ENCODE measurements around the gene GON4L.

Gene GON4L

DNA sequence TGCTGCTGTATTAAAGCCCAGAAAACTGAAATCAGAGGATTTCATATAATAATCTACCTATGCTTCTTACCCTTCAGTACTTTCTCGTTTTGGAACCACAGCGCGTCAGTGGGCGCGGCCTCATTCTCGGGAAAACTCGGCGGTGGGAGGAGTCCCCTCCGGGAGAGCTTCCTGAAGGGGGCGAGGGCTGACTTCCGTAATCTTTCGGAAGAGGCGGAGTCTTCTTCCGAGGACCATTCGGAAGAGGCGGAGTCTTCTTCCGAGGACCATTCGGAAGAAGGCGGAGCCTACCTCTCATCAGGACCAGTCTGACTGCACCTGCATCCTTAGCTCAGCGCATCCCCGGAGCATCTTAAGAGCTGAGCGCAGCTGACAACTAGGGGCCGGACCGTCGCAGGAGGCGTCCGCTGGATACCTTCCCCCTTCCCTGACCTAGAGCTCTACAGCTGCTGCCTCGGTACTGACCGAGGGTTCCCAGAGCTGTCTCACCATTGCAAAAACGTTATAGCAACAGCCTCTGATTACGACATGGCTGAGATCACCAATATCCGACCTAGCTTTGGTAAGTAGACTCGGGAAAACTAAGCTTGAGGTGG is 2.3 kb upstream of the GON4L start, which contains the start of gene SYT11:
SYT11 (plus strand) TSS at position 334 of the 596 bp plus-strand sequence; CDS start at position 529, 195 bp downstream.
- peak; percentile 95 for DNase-seq
- H3K9ac ChIP-seq (ENCODE audit: low read length): peak within 1 kb of the TSS; percentile 97
- peak within 1 kb of the TSS in 1 of 2 experiments; percentile 74 for H3K14ac ChIP-seq (ENCODE audit: low read length in 2 of 2)
- peak within 1 kb of the TSS; percentile 15 to 86 for H3K4ac ChIP-seq (ENCODE audit: low read depth in 1 of 2, low read length in 2 of 2)
- H3K23ac ChIP-seq (ENCODE audit: low read length in 2 of 2): peak within 1 kb of the TSS in 1 of 2 experiments; percentile 32
- H4K8ac ChIP-seq (ENCODE audit: low read length): peak within 1 kb of the TSS; percentile 90
- H3K27ac ChIP-seq (ENCODE audit: low read length, poor library complexity, severe bottlenecking): peak within 1 kb of the TSS; percentile 62
- 13% methylated on average over 33 of the region's 33 CpGs for WGBS
- no peaks in the 10 kb centered on the region for H3K9me3 ChIP-seq (ENCODE audit: control insufficient read depth, low read length)
- H2AK5ac ChIP-seq (ENCODE audit: low read length, severe bottlenecking): peak within 1 kb of the TSS; percentile 33
- H3K79me1 ChIP-seq (replicated peaks; ENCODE audit: low read length, poor library complexity, severe bottlenecking): peaks cover 4% of the 10 kb centered on the region
- H3K36me3 ChIP-seq (ENCODE audit: control insufficient read depth in 1 of 2, insufficient read depth in 2 of 2, low read depth in 1 of 2, low read length in 2 of 2): peaks cover 3 to 16% of the 10 kb centered on the region in 2 experiments
- H2BK15ac ChIP-seq (ENCODE audit: low read depth, poor library complexity, severe bottlenecking): peak within 1 kb of the TSS; percentile 53
- no peaks in the 10 kb centered on the region for H3K27me3 ChIP-seq (ENCODE audit: control insufficient read depth in 1 of 2, insufficient read depth in 1 of 2, low read length in 2 of 2)
- peak within 1 kb of the TSS; percentile 38 to 83 for H3K4me3 ChIP-seq (ENCODE audit: insufficient read depth in 1 of 2, low read depth in 1 of 2, low read length in 2 of 2)
- peak within 1 kb of the TSS; percentile 76 for H2AFZ ChIP-seq (ENCODE audit: low read depth, low read length)
- H2BK5ac ChIP-seq (ENCODE audit: low read depth, low read length, poor library complexity, severe bottlenecking): no peak within 1 kb of the TSS
- H2BK120ac ChIP-seq (ENCODE audit: low read depth, low read length): no peak within 1 kb of the TSS
- H3K4me1 ChIP-seq (ENCODE audit: control insufficient read depth, insufficient read depth, low read depth, low read length): peaks cover 7% of the 10 kb centered on the region
- peak within 1 kb of the TSS in 1 of 2 experiments; percentile 61 for H2BK12ac ChIP-seq (ENCODE audit: low read length in 2 of 2)
- peak within 1 kb of the TSS; percentile 62 for H3K4me2 ChIP-seq (ENCODE audit: low read length, poor library complexity, severe bottlenecking)
- peak within 1 kb of the TSS; percentile 60 to 80 for H3K18ac ChIP-seq (ENCODE audit: low read depth in 1 of 2, low read length in 2 of 2)
- H4K91ac ChIP-seq (ENCODE audit: low read length): peak within 1 kb of the TSS; percentile 63

DNA sequence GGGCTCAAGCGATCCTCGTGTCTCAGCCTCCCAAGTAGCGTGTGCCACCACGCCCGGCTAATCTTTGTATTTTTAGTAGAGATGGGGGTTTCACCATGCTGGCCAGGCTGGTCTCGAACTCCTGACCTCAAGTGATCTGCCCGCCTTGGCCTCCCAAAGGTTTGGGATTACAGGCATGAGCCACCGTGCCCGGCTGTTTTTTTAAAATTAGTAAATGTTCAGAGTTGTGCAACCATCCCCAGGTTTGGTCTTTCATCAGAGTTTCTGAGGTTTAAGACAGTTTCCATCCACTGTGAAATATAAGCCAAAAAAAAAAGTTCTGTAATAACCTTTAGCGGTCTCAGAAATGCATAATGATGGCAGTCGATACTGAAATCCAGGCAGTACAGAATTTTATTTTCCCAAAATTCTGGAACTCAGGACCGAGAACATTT is 1.8 kb upstream of the GON4L start:
- WGBS: 86% methylated on average over 12 of the region's 12 CpGs
- Histone ChIP-seq H2BK5ac (ENCODE audit: low read depth, low read length, poor library complexity, severe bottlenecking) (no peak overlapping the region), H3K27me3 (ENCODE audit: control insufficient read depth in 1 of 2, insufficient read depth in 1 of 2, low read length in 2 of 2) (no peaks in the 10 kb centered on the region), H2BK15ac (ENCODE audit: low read depth, poor library complexity, severe bottlenecking) (no peak overlapping the region), H4K8ac (ENCODE audit: low read length) (peak overlapping the region; percentile 54), H2BK120ac (ENCODE audit: low read depth, low read length) (no peak overlapping the region), H3K9me3 (ENCODE audit: control insufficient read depth, low read length) (no peaks in the 10 kb centered on the region), H3K27ac (ENCODE audit: low read length, poor library complexity, severe bottlenecking) (peak overlapping the region; percentile 62), H3K18ac (ENCODE audit: low read depth in 1 of 2, low read length in 2 of 2) (no peak overlapping the region), H2AK5ac (ENCODE audit: low read length, severe bottlenecking) (no peak overlapping the region), H2BK12ac (ENCODE audit: low read length in 2 of 2) (no peak overlapping the region), H3K9ac (ENCODE audit: low read length) (peak overlapping the region; percentile 90), H3K4ac (ENCODE audit: low read depth in 1 of 2, low read length in 2 of 2) (no peak overlapping the region), H3K23ac (ENCODE audit: low read length in 2 of 2) (no peak overlapping the region), H2AFZ (ENCODE audit: low read depth, low read length) (no peak overlapping the region), H3K79me1 (replicated peaks; ENCODE audit: low read length, poor library complexity, severe bottlenecking) (peaks cover 4% of the 10 kb centered on the region), H3K14ac (ENCODE audit: low read length in 2 of 2) (no peak overlapping the region), H3K4me3 (ENCODE audit: insufficient read depth in 1 of 2, low read depth in 1 of 2, low read length in 2 of 2) (peak overlapping the region in 1 of 2 experiments; percentile 83), H3K4me1 (ENCODE audit: control insufficient read depth, insufficient read depth, low read depth, low read length) (peaks cover 7% of the 10 kb centered on the region), H3K36me3 (ENCODE audit: control insufficient read depth in 1 of 2, insufficient read depth in 2 of 2, low read depth in 1 of 2, low read length in 2 of 2) (peaks cover 8 to 21% of the 10 kb centered on the region in 2 experiments), H4K91ac (ENCODE audit: low read length) (peak overlapping the region; percentile 27), H3K4me2 (ENCODE audit: low read length, poor library complexity, severe bottlenecking) (peak overlapping the region; percentile 62)
- DNase-seq: no peak

DNA sequence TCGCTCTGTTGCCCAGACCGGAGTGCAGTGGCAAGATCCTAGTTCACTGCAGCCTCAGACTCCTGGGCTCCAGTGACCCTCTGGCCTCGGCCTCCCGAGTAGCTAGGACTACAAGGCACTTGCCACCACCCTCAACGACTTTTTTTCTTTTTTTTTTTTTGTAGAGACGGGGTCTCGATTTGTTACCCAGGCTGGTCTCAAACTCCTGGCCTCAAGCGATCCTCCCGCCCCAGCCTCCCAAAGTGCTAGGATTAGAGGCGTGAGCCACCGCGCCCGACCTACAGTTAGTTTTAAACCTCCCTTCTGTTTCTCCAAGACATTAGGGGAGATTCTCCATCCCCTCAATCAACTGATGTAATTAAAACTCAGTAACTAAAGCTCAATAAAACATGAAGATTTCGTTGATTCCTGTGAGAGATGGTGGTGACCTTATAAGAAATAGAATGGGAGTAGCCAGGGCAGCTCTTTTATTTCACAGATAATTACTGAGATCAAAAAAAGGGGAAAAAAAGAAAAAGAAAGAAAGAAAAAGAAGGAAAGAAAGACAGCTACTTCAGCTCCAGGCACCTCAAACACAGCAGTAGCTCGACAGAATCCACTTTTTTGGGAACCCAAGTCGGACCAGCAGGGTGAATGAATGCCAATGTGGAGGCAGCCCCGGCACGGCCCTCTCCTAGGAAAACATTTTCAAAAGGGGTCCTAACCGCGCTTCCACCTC is 598 bp downstream of the GON4L start:
- Histone ChIP-seq H3K36me3 (ENCODE audit: control insufficient read depth in 1 of 2, insufficient read depth in 2 of 2, low read depth in 1 of 2, low read length in 2 of 2) (peaks cover 24 to 38% of the 10 kb centered on the region in 2 experiments), H3K27me3 (ENCODE audit: control insufficient read depth in 1 of 2, insufficient read depth in 1 of 2, low read length in 2 of 2) (no peaks in the 10 kb centered on the region), H4K91ac (ENCODE audit: low read length) (peak overlapping the region; percentile 70), H2AFZ (ENCODE audit: low read depth, low read length) (peak overlapping the region; percentile 75), H3K14ac (ENCODE audit: low read length in 2 of 2) (peak overlapping the region in 1 of 2 experiments; percentile 100), H3K18ac (ENCODE audit: low read depth in 1 of 2, low read length in 2 of 2) (peak overlapping the region; percentile 88 to 99), H2BK120ac (ENCODE audit: low read depth, low read length) (peak overlapping the region; percentile 54), H2BK5ac (ENCODE audit: low read depth, low read length, poor library complexity, severe bottlenecking) (no peak overlapping the region), H3K4me1 (ENCODE audit: control insufficient read depth, insufficient read depth, low read depth, low read length) (peaks cover 7% of the 10 kb centered on the region), H2AK5ac (ENCODE audit: low read length, severe bottlenecking) (peak overlapping the region; percentile 26), H3K9ac (ENCODE audit: low read length) (peak overlapping the region; percentile 95), H3K23ac (ENCODE audit: low read length in 2 of 2) (no peak overlapping the region), H2BK15ac (ENCODE audit: low read depth, poor library complexity, severe bottlenecking) (no peak overlapping the region), H3K4ac (ENCODE audit: low read depth in 1 of 2, low read length in 2 of 2) (peak overlapping the region in 1 of 2 experiments; percentile 84), H3K79me1 (replicated peaks; ENCODE audit: low read length, poor library complexity, severe bottlenecking) (peaks cover 5% of the 10 kb centered on the region), H2BK12ac (ENCODE audit: low read length in 2 of 2) (no peak overlapping the region), H3K4me2 (ENCODE audit: low read length, poor library complexity, severe bottlenecking) (peak overlapping the region; percentile 86), H3K9me3 (ENCODE audit: control insufficient read depth, low read length) (no peaks in the 10 kb centered on the region), H4K8ac (ENCODE audit: low read length) (peak overlapping the region; percentile 59), H3K27ac (ENCODE audit: low read length, poor library complexity, severe bottlenecking) (peak overlapping the region; percentile 1), H3K4me3 (ENCODE audit: insufficient read depth in 1 of 2, low read depth in 1 of 2, low read length in 2 of 2) (peak overlapping the region; percentile 78 to 95)
- DNase-seq: no peak
- WGBS: 59% methylated on average over 19 of the region's 20 CpGs

DNA sequence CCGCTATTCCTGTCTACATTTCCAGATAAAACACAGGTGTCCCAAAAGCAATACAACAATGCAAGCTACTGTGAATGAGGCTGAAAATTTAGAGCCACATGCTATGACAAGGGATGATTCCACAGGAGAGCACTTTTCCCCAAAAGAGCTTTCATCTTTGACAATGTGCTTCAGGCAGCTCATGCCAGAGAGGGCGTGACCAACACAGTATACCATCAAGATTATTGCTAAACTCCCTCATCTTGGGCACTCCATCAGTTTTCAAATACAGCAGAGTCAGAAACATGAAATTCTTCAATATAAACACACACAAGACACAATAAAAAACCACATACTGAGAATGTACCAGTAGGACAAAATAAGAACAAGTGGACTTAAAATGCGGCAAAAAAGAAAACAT is 6.7 kb downstream of the GON4L start:
- Histone ChIP-seq H3K9ac (ENCODE audit: low read length) (no peak overlapping the region), H3K4ac (ENCODE audit: low read depth in 1 of 2, low read length in 2 of 2) (no peak overlapping the region), H3K27ac (ENCODE audit: low read length, poor library complexity, severe bottlenecking) (no peak overlapping the region), H2AK5ac (ENCODE audit: low read length, severe bottlenecking) (no peak overlapping the region), H2BK120ac (ENCODE audit: low read depth, low read length) (no peak overlapping the region), H3K14ac (ENCODE audit: low read length in 2 of 2) (no peak overlapping the region), H2BK12ac (ENCODE audit: low read length in 2 of 2) (no peak overlapping the region), H3K79me1 (replicated peaks; ENCODE audit: low read length, poor library complexity, severe bottlenecking) (peaks cover 10% of the 10 kb centered on the region), H3K4me3 (ENCODE audit: insufficient read depth in 1 of 2, low read depth in 1 of 2, low read length in 2 of 2) (no peak overlapping the region), H4K8ac (ENCODE audit: low read length) (no peak overlapping the region), H3K18ac (ENCODE audit: low read depth in 1 of 2, low read length in 2 of 2) (no peak overlapping the region), H2AFZ (ENCODE audit: low read depth, low read length) (no peak overlapping the region), H3K36me3 (ENCODE audit: control insufficient read depth in 1 of 2, insufficient read depth in 2 of 2, low read depth in 1 of 2, low read length in 2 of 2) (peaks cover 47 to 73% of the 10 kb centered on the region in 2 experiments), H3K23ac (ENCODE audit: low read length in 2 of 2) (no peak overlapping the region), H2BK5ac (ENCODE audit: low read depth, low read length, poor library complexity, severe bottlenecking) (no peak overlapping the region), H2BK15ac (ENCODE audit: low read depth, poor library complexity, severe bottlenecking) (no peak overlapping the region), H3K9me3 (ENCODE audit: control insufficient read depth, low read length) (no peaks in the 10 kb centered on the region), H3K4me1 (ENCODE audit: control insufficient read depth, insufficient read depth, low read depth, low read length) (no peaks in the 10 kb centered on the region), H3K27me3 (ENCODE audit: control insufficient read depth in 1 of 2, insufficient read depth in 1 of 2, low read length in 2 of 2) (no peaks in the 10 kb centered on the region), H3K4me2 (ENCODE audit: low read length, poor library complexity, severe bottlenecking) (no peak overlapping the region), H4K91ac (ENCODE audit: low read length) (no peak overlapping the region)
- WGBS: 93% methylated on average over 3 of the region's 3 CpGs
- no peak for DNase-seq

All from mesenchymal stem cell (in vitro differentiated cells and primary cell).